HUES6 (cell line): ENCODE measurements around the gene IRX2.

Experiments used
- H3K27ac ChIP-seq: 2 replicates; pipeline ENCODE4 v1.7.0; 2013; ENCODE audit warnings: low read depth, mild to moderate bottlenecking, low read length, inconsistent platforms
- H3K27me3 ChIP-seq: 2 replicates; pipeline ENCODE4 v1.6.1; 2013; ENCODE audit warnings: low read length; ENCODE audit not compliant: control insufficient read depth, insufficient read depth
- H3K36me3 ChIP-seq: 2 replicates; pipeline ENCODE4 v1.6.1; 2013; ENCODE audit warnings: low read length; ENCODE audit not compliant: control insufficient read depth, insufficient read depth
- H3K4me1 ChIP-seq: 2 replicates; pipeline ENCODE4 v1.6.1; 2013; ENCODE audit warnings: low read length; ENCODE audit not compliant: control insufficient read depth, insufficient read depth
- H3K4me3 ChIP-seq: 2 replicates; pipeline ENCODE4 v1.5.1; 2013; ENCODE audit warnings: low read depth, low read length
- H3K9ac ChIP-seq: one replicate; pipeline ENCODE4 v1.6.1; 2013; ENCODE audit warnings: mild to moderate bottlenecking, low read length
- H3K9me3 ChIP-seq: 2 replicates; pipeline ENCODE4 v1.6.1; 2013; ENCODE audit warnings: low read depth, low read length; ENCODE audit not compliant: control insufficient read depth, insufficient read depth

IRX2 gene

DNA sequence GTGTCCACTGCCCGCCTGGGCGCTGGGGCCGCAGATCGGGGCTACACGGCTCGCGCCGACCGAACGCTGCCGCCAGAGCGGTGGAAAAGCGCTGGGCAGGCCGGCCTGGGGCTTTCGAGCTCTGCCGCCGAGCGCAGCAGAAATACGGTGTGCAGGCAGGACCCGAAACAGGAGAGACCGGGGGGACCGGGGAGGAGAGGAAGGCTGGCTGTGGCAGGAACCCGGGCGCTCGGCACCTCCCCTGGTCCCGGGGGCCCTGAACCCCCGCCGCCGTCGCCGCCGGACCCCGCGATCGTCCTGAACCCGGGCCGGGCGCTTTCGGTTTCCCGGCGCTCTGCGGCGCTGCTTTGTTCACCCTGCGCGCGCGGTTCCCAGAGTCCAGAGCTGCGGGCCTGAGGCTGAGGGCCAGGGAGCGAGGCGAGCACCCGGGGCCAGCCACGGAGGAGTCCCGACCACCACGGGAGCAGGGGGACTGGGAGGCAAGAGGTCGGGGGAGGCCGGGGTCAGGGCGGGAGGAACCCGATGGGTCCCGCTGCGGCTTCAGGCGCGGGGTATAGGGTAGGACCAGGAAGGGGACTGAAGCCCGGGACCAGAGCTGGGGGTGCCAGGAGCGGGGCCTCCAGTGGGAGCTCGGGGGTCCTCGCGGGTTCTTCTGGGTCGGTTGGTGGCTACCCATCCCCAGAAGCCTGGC, 12.0 kb downstream of the IRX2 start:
- Histone ChIP-seq H3K9ac (peak overlapping the region; percentile 41), H3K36me3 (0 out of 2 replicates have a peak, but pooled peaks cover 3% of the 10 kb centered on the region), H3K4me3 (peak overlapping the region; percentile 60), H3K27me3 (peaks cover 83% of the 10 kb centered on the region), H3K27ac (no peak overlapping the region), H3K9me3 (no peaks in the 10 kb centered on the region), H3K4me1 (peaks cover 25% of the 10 kb centered on the region; the same call in 1 of the 2 replicates)

DNA sequence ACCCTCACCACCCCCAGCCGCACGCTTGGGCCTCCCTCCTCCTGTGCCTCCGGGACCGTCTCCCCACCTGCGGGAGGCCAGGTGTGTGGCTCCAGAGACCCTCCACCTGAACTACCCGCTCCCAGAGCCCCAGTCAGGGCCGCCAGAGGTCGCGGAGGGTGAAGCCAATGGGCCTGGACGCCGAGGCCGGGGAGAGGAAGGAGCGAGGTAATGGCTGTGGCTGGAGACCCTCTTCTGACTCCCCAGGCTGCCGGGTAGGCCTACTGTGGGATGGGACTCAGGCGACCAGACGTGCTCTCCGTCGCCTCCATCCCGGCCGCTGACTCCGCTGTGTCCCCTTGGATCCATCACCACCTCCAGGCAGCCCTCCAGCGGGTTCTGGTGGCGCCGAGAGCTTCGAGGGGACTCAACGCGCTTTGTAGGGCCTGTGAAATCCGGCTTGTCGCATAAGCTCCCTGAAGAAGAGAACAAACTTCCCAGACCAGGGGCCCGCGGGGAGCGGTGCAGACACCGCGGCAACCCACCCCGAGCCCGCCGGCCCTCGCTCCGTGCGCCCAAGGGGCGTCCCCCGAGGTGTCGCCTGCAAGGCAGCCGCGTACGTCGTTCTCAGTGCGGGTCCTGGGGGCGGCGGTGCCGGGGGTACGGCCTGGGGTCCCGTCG, 12.6 kb downstream of the IRX2 start:
- Histone ChIP-seq H3K36me3 (0 out of 2 replicates have a peak, but pooled peaks cover 2% of the 10 kb centered on the region), H3K9me3 (no peaks in the 10 kb centered on the region), H3K27me3 (peaks cover 83% of the 10 kb centered on the region), H3K27ac (no peak overlapping the region), H3K9ac (peak overlapping the region; percentile 41), H3K4me3 (peak overlapping the region; percentile 60), H3K4me1 (peaks cover 21% of the 10 kb centered on the region; the same call in 1 of the 2 replicates)

DNA sequence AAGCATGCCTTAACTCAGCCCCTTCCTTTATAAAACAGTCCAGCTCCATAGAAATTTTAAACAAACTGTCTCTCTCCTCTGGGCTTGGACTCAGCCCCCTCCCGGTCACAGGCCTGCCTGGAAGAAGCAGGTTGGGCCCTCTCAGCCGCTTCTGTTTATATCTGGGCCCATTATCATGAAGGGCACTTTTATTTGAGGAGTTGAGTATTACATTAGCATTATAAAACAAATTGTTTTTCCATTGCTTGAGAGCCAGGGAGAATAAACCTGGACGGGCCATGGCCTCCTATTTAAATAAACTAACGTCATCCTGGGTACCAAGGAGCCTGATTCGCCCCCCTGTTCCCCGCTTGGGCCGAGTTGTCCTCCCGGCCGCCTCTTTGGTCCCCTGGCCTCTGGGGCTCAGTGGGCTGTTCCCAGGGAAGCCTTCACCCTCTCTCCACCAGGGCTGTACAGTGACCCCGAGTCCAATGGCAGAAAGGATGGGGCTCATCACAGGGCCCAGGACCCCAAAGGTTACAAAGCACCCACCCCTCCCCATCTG, 13.2 kb downstream of the IRX2 start:
- Histone ChIP-seq H3K9me3 (no peaks in the 10 kb centered on the region), H3K36me3 (no peaks in the 10 kb centered on the region), H3K9ac (no peak overlapping the region), H3K27me3 (peaks cover 84% of the 10 kb centered on the region), H3K4me1 (peaks cover 16% of the 10 kb centered on the region; the same call in 1 of the 2 replicates), H3K4me3 (peak overlapping the region; percentile 60; the same call in 1 of the 2 replicates), H3K27ac (no peak overlapping the region)

DNA sequence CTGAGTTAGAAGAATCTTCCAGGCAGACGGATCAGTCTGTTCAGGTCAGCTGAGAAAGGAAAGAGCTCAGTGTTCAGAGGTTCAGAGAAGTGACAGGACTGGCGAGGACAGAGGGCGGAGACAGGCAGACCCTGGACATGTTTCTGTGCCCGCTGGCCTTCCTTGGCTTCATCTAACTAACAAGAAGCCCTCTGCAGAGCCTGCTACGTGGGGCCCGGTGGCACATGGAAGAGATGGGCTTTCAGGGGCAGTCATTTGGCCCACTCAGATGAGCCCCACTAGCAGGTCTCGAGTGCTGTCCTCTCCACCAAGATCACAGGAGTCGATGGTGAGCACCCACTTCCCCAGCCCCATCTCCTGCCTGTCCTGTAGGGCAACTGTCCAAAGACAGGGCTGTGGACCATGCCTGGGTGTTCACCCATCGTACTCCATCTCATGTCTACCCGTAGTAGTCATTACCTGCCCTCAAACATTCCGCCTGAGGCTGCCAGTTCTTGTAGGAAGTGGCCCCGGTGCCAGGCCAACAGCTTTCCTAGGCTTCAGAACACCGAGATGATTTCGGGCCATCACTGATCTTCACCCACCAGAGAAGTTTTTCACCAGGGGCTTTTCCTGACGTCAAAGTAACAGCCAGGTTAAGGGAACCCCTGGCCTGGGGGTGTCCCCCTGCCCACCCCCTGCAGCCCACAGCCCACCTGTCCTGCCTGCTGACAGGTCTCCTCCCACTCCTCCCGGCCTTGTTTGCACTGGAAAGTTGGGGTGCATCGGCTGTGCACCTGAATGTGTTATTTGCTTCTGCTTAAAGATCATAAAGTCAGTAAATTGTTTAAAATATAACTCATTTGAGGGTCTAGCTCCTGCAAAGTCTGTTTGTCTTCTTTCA, 14.0 kb downstream of the IRX2 start:
- H3K27ac ChIP-seq: no peak overlapping the region
- H3K9me3 ChIP-seq: no peaks in the 10 kb centered on the region
- peaks cover 12% of the 10 kb centered on the region; the same call in 1 of the 2 replicates for H3K4me1 ChIP-seq
- no peak overlapping the region for H3K4me3 ChIP-seq
- no peak overlapping the region for H3K9ac ChIP-seq
- peaks cover 83% of the 10 kb centered on the region for H3K27me3 ChIP-seq
- H3K36me3 ChIP-seq: no peaks in the 10 kb centered on the region

DNA sequence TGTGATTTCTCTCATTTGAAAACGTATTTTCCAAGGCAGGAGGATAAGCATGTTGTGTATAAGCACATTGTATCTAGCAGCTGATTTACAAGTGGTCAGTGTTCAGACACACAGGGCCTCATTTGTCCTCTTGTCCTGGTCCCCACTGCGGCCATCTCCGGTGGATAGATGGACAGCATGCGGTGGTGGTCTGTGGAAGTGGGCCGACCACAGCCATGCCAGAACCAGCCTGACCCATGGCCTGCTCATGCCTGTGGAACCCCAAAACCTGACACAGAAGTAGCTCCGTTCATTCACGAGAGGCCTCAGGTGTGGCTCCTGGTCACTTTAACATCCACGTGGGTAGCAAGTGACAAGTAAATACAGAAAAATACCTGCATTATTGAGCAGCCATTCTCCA, 14.6 kb downstream of the IRX2 start:
- Histone ChIP-seq H3K27ac (no peak overlapping the region), H3K9me3 (no peaks in the 10 kb centered on the region), H3K9ac (no peak overlapping the region), H3K36me3 (no peaks in the 10 kb centered on the region), H3K4me3 (no peak overlapping the region), H3K4me1 (peaks cover 12% of the 10 kb centered on the region; the same call in 1 of the 2 replicates), H3K27me3 (peaks cover 80% of the 10 kb centered on the region)

DNA sequence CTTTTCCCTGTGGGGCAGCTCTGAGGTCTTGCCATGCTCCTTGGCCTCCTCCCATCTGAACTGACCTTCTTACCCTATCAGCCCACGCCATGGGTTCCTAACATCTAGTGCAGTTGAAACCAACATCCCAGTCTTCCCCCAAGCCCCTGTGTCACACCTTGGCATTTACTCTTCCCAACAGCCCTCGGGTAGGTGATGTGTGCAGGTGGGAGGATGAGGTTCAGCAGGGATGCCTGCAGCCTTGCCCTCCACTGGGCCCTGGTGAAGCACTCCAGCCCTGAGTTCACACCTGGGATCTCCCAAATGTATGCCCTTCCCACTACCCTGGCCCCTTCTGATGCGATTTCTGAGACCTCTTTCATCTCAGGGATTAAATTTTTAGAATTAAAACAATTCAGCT, 15.5 kb downstream of the IRX2 start:
- Histone ChIP-seq H3K27me3 (peaks cover 71% of the 10 kb centered on the region), H3K27ac (no peak overlapping the region), H3K36me3 (no peaks in the 10 kb centered on the region), H3K9me3 (no peaks in the 10 kb centered on the region), H3K4me3 (no peak overlapping the region), H3K4me1 (peaks cover 10% of the 10 kb centered on the region; the same call in 1 of the 2 replicates), H3K9ac (no peak overlapping the region)

DNA sequence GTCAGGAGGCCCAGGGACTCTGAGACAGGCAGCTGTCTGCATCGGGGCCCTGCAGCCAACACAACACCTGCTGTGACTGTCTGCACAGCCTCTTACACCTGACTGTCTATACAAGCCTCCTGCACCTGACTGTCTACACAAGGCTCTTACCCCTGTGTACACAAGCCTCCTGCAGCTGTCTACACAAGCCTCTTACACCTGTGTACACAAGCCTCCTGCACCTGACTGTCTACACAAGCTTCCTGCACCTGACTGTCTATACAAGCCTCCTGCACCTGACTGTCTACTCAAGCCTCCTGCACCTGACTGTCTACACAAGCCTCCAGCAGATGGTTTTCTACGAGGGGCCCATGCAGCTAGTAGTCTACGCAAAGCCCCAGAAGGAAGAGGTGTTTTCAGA, 18.6 kb downstream of the IRX2 start:
- H3K4me3 ChIP-seq: no peak overlapping the region
- no peaks in the 10 kb centered on the region for H3K36me3 ChIP-seq
- no peaks in the 10 kb centered on the region for H3K4me1 ChIP-seq
- H3K27ac ChIP-seq: no peak overlapping the region
- H3K9ac ChIP-seq: no peak overlapping the region
- peaks cover 39% of the 10 kb centered on the region for H3K27me3 ChIP-seq
- H3K9me3 ChIP-seq: no peaks in the 10 kb centered on the region

DNA sequence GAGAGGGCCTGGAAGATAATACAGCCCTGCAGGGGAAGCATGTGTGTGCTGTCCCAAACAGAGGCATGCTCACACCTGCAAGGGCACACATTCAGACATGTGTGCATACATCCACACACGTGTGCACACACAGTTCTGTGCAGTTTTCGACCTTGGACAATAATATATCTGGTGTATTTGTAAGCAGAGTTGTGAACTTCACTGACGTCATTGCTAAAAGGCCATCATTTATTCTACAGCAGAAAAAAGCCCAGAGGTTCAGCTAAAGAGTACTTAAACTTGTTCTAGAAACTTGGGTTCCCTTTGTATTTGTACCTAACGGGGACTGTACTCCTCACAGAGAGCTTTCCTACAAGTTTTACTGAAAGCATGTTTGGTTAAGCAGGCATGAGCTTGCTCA, 19.5 kb downstream of the IRX2 start:
- peaks cover 31% of the 10 kb centered on the region for H3K27me3 ChIP-seq

DNA sequence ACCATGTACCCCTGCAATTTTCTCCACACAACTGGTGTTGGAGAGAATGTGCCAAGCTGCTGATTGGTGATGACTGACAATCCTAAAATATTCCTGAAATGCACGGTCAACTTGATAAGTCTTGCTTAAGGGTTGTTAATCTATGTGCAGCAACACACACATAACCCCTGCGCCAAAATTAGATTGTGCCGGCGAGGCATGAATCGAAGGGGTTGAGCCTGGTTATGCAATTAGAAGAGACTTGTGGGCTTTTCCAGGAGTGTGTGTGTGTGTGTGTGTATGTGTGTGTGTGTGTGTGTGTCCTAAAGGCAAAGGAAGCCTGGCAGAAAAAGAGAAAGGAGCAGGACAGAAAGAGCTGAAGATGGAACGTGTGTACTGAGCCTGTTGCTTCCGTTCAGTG, 22.3 kb downstream of the IRX2 start:
- no peak overlapping the region for H3K27ac ChIP-seq
- no peak overlapping the region for H3K9ac ChIP-seq
- H3K27me3 ChIP-seq: peaks cover 19% of the 10 kb centered on the region
- H3K4me3 ChIP-seq: no peak overlapping the region
- H3K9me3 ChIP-seq: no peaks in the 10 kb centered on the region
- no peaks in the 10 kb centered on the region for H3K4me1 ChIP-seq
- no peaks in the 10 kb centered on the region for H3K36me3 ChIP-seq

More for the DNA sequence above, 19.5 kb downstream of the IRX2 start:
- no peaks in the 10 kb centered on the region for H3K4me1 ChIP-seq
- no peak overlapping the region for H3K4me3 ChIP-seq
- no peaks in the 10 kb centered on the region for H3K9me3 ChIP-seq
- no peaks in the 10 kb centered on the region for H3K36me3 ChIP-seq
- no peak overlapping the region for H3K9ac ChIP-seq
- no peak overlapping the region for H3K27ac ChIP-seq

DNA sequence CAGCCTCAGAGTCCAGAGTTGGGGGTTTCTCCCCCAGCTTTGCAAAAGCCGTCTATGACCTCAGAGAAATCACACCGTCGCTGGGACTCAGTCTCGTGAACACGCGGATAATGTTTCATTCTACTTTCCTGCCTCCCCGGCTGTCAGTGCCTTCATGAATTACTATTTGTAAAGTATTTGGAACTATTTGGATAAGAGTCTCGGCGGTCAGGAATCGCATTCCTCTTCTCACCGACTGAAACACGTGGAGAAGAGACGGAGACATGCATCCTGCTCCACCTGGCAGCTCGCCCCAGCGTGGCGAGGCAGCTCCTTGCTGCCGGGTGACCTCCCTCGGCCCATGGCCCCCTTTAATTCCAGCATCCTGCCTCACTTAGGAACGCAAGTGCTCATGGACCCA, 23.9 kb downstream of the IRX2 start:
- H3K4me3 ChIP-seq: no peak overlapping the region
- no peaks in the 10 kb centered on the region for H3K4me1 ChIP-seq
- peaks cover 3% of the 10 kb centered on the region; the same call in 1 of the 2 replicates for H3K27me3 ChIP-seq
- H3K9me3 ChIP-seq: no peaks in the 10 kb centered on the region
- H3K36me3 ChIP-seq: no peaks in the 10 kb centered on the region
- H3K27ac ChIP-seq: no peak overlapping the region
- no peak overlapping the region for H3K9ac ChIP-seq
